Glomerular visceral epithelial cell (primary cell): ENCODE data around the gene DGKH.
A peak's percentile ranks its signal among the peaks of the same experiment; 100 is the strongest.

Experiments
- DNase-seq: peaks from one replicate; pipeline ENCODE4 v3.0.0-alpha.2; 2016; ENCODE audit errors: extremely low spot score

DGKH gene

DNA sequence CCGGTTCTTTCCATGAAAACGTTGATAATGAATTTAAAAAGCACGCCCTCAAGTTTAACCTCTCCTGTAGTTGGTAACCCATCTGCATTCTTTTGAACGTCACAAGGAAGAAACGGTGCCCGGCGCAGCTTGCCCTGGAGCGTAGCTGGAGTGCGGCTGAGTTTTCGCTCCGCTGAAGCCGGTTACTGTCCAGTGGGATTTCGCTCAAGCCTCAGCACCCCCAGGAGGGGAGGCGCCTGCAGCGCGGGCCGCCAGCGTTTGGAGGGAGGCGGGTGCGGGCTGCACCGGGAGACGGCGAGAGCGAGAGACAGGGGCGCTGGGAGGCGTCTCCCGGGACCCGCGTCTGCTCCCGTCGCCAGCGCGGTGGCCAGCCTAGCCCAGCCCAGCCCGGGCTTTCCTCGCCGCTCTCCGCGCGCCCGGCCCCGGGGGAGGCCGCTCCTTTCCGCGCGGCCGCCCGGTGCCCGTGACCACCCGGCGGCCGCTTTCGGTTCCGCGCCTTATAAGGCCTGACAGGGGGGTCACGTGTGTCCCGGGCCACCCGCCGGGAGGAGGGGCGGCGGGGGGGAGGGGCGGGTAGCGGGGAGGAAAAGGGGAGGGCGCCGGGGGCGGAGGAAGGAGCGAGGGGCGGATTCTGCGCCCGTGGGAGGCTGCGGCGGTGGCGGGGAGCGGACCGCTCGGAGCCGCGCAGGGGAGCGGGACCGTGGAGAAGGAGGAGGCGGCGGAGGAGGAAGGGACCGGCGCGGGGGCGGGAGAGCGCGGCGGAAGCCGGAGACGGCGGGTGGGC, 8.3 kb upstream of the DGKH start:
- DNase-seq: peak; percentile 96

DNA sequence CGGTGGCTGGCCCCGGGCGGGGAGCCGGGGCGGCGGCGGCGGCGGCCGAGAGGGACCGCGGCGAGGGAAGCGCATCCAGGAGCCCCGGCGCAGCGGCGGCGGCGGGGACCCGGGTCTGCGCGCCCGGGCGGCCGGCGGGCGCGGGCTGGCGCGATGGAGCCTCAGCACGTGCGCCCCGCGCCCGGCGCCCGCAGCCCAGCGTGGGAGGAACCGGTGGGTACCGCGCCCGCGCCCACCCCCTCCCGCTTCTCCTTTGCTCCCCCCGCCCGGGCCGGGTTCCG, 7.8 kb upstream of the DGKH start:
- DNase-seq: no peak

DNA sequence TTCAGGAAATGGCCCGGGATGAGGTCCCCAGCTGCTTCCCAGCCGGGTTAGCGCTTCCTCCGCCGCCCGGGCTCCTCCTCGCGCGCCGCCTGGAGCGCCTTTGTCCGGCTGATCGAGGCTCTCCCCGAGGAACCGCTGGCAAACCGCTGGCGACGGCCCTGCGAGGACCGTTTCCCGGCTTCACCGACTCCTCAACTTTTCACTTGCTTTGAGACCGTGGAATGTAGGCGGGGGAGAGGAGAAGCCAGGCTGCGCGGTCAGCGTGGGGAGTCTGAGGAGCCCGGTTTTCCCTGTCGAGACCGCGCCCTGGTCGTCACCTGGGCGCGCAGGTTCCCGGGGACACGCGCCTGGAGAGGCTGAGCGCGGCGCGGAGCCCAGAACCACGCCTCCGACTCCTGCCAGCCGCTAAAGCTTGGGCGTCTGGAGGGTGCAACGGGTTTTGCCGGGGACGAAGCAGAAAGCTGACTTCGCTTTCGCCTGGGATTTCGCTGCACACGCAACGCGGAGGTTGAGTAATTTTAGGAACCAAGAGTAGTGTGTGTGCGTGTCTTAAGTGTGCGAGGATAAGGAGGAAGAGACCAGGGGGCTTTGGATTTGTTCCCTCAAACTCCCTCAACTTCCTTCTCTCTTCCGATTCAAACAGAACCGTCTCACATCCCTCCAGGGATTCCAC, 7.3 kb upstream of the DGKH start:
- peak; percentile 64 for DNase-seq

DNA sequence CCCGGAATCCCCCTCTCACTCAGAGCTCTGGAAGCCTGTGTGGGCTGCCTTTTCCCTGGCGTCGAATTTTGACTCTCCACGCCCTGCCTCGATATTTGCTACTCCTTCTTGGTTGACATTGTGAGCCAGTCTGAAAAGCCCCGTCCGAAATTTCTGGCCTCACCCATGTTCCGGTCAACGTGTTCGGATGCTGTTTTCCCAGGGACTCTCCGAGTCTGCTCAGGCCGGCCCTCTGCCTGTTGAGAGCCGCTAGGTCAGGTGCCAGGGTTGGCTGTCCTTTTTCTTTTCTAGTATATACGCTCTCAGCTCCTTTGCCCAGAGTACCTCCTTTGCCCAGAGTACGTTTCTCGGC, 6.8 kb upstream of the DGKH start:
- DNase-seq: peak; percentile 61

DNA sequence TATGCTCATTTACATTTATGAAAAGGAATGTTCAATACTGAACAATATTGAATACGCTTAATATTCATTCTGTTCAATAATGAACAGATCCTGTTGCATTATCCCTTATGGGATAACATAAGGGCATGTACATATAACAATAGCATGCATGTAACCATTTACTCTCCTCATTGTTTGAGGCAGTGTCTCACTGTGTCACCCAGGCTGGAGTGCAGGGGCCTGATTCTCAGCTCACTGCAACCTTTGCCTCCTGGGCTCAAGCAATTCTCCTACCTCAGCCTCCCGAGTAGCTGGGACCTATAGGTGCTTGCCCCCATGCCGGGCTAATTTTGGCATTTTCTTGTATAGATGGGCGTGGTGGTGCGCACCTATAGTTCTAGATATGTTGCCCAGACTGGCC, 4.8 kb upstream of the DGKH start:
- DNase-seq: no peak

DNA sequence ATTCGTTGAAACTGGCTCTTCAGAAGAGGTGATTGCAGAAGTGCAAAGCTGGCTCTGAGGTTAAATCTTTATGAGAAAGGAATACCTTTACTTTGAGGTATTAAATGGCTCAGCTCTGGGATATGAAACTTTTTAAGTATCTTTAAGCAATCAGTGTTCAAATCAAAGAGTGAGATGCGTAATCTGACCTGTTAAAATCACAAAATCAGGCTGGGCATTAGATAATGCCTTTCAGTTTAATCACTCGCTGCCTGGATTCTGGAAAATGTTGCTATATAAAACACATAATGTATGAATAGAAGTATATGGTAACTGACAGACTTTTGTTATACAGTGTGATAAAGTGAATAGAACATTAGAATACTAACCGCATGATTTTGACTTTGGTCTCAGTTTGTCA, 2.0 kb upstream of the DGKH start:
- DNase-seq: no peak

DNA sequence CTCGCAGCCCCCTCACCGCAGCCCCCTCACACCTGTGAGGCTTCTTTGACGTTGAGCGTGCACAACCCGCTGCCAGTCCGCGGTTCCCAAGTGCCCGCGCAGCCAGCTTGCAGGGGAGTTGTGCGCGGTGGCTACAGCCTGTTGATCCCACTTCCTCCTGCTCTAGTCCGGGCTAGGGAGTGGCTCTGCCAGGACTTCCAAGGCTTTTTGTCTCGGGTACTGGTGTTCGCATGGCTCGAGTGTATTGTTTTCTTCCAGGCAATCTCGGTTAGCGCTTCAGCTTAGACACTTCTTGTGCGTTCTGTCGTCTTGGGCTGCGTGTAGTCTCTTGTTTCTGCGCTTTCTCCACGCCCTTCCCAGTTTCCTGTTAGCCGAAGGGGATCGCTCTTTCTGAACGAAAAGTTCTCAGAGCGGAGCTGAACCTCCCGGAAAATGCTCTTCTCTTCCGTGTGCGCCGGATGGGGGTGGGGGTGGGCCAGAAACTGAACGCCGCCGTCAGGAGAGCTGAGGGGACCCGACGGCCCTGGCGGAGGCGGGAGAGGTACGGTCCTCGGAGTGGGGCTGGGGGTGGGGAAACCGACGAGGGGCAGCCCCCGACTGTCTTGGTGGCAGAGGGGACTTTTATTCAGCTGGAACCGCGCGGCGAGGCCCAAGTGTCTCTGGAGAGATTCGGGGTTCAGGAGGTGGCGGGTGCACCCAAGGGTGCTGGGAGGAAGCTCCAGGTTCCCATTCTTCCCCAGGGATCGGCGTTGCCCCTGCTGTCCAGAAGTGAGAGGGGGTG, 697 bp upstream of the DGKH start:
- DNase-seq: peak; percentile 70

DNA sequence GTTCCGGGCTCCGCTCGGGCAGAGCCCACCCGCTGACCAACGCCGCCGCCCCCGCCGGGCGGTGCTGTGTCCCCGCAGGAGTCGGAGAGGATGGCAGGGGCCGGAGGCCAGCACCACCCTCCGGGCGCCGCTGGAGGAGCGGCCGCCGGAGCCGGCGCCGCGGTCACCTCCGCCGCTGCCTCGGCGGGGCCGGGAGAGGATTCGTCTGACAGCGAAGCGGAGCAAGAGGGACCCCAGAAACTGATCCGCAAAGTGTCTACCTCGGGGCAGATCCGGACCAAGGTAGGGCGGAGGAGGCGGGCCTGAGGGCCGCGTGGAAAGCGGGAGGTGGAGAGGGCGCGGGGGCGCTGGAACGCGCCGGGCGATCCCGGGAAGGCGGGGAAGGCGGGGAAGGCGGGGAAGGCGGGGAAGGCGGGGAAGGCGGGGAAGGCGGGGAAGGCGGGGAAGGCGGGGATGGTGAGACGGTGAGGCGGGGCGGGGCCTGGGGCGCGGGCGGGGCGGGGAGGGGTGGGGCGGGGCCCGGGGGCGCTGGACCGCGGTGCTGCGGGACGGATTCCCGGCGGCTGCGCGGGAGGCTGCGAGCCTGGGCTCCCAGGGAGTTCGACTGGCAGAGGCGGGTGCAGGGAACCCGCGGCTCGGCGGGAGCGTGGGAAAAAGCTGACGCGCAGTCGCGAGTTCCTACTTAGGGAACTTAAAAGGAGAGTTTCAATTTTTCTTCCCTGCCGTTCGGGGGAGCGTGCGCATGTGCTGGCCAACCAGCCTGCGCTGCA, 421 bp downstream of the DGKH start:
- peak; percentile 85 for DNase-seq

DNA sequence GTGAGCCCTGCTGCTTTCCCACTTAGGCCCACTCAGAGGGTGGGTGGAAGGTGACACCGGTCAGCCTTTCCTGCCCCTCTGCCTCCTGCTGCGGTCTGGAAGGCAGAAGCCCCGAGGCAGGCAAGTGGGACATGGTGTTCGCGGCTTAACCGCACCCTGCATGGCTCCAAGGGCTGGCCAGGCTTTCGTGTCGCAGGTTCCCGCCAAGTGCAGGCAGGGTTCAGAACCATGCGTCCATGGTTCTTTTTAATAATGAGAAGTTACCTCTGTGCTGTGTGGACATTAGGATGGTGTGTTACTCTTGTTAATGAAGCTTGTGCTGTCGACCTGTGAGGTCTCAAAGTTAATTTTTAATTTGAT, 986 bp downstream of the DGKH start:
- no peak for DNase-seq

DNA sequence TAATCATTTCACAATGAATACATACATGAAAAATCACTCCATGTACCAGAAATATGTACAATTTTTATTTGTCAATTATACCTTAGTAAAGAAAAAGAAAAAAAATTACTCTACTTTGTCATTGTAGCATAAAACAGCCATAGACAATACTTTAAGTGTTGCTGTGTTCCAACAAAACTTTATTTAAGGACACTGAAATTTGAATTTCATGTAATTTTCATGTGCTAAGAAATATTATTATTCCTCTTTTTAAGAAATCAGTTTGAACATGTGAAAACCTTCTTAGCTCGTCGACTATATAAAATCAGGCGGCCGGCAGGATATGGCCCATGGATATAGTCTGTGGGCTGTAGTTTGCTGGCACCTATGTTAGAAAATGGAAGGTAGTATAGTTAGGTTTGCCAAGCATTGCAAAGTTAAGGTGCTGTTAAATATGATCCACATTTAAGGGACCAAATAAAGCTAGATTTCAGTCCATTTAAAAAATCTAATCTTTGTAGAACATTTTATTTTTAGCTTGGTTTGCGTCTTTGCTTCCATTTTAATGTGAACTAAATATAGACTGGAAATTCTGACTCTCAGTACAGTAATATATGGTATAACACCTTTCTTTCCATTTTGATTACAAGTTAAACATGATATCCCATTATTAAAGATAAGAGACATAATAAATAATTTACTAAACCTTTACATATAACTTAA, 6.5 kb downstream of the DGKH start:
- DNase-seq: no peak

DNA sequence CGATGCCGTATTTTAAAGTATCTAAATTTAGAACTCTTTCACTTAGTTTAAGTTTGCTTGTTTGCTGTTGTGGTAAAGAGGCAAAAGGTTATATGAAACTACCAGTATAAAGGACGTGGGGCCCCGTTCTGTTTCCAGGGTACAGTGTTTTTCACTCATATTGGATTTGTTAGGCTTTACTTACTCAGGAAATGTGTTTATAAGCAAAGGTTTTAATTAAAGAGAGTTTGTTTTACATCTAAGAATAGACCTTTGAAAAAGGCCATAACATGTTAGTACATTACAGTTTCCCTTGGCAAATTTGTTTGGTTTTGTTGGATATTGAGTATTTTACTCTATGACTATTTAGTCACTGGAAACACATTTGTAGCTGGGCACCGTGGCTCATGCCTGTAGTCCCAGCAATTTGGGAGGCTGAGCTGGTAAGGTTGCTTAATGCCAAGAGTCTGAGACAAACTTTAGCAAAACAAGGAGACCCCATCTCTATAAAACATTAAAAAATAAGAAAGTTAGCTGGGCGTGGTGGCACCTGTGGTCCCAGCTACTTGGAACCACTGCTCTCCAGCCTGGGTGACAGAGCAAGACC, 7.1 kb downstream of the DGKH start:
- DNase-seq: no peak

DNA sequence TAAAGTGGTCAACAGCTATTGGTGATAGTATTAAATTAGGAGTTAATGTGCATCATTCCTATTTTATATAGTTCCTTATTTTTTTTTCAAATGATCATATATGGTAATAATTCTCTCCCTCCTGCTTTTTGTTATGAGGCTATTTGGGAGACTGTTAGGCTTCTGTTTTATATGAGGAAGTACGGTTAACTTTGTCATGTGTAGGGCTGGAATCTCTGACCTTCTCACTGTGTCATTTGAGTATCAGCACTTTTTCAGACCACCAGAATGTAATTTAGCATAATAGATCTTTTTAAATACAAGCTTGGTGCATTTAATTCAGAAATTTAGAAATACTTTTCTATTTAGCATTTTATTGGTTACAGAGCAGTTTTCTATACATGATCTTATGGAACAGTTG, 7.7 kb downstream of the DGKH start:
- no peak for DNase-seq

DNA sequence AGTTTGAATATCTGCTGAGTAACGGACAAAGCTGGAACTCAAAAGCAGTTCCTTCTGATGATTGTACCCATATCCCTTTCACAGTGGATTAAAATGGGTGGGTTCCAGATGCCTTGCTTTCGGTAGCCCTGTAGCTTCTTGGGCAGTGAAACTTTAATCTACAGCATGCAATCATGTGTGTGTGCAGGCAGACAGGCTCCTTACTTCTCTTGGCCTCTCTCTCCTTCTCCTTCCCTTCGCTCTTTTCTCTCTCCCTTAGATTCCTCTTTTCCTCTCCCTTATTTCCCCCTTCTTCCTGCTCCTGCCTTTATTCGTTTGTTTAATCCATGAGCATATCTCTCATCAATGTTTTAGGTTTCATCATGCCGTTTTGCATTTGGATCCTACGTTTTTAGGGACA, 8.1 kb downstream of the DGKH start:
- DNase-seq: no peak

DNA sequence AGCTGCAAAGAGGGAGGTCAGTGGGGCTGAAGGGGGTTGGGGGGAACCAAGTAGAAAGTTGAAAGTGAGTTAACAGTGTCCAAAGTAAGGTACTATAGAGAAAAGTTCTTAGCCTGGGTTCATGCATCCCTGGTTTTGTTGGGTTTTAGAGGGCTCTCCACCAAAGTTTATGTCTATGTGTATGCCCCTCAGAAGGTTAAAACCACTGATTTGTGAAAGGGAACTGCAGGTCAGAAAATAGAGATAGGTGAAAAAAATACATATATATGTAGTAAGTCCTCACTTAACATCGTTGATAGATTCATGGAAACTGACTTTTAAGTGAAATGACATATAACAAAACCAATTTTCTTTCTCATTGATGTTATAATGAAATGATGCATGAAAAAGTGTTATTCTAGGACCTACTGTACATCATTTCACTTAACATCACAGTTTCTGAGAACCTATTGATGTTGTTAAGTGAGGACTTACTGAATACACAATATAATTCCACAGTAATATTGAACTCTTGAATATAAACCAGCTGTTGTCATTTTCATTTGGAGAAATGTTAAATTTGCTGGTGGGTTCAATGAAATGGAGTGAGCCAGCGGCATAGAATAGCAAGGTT, 9.6 kb downstream of the DGKH start:
- DNase-seq: no peak

DNA sequence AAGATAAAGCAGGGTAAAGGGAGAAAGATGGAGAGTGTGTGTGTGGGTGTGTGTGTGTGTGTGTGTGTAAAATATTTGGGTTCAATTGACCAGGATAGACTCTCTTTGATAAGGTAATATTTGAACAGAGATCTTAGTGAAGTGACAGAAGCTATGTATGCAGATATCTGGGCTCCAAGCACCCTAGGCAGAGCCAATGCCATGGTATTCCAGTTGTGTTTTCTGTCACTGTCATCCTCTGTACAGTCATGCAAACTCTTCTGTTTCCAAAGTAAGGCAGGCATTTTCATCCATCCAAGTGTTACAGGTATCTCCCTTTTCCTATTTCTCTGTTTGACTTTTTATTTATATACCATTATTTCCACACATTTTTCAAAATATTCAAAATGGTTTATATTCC, 13.5 kb downstream of the DGKH start:
- DNase-seq: no peak

DNA sequence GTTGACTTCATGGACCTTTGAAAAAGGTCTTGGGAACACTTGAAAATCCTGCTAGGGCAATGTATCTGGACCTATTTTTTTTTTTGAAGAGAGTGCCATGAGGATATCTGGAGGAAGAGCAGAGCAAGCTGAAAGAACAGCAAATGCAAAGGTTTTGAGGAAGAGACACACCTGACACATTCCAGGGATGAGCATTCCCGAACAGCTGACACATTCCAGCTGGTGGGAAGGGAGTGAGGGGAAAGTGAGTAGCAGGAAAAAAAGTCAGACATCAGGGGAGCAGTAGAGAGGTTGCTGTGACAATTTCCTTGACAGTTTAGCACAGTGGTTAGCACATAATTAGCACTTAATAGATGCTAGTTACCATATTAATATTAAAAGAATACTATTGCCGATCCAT, 14.7 kb downstream of the DGKH start:
- no peak for DNase-seq

DNA sequence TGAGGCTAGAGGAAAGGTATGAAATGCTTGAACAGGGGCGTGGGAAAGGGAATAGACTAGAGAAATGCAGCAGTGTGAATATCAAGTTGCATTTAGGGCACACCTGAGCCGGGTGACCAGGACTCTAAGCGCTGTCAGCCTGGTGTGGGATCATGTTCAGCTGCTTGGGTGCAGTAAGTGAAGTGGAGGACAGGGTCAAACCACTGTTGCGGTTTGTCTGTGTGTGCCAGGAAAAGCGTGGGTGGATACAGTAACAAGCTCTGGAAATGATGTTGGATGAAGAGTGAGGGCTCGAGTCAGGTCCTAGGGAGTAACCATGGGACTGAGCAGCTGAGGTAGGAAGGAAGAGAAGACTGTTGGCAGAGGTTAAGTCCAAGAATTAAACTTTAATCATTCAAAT, 15.8 kb downstream of the DGKH start:
- peak; percentile 62 for DNase-seq

DNA sequence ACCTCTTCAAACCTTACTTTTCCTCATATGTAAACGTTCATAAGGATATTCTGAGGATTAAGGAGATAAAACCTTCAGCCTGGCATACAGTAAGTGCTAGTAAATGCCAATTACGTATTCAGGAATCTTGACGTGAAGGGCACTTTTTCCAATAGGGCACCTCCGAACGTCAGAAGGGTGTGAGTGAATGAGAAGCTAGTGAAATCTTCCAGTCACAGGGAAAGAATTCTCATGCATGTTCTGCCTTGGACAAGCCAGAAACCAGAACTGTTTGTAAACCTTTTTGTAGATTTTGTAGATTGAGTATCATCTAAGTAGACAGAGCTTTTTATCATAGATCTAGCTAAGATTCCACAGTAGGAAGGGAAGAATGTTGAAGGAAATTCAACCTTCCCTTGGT, 16.5 kb downstream of the DGKH start:
- no peak for DNase-seq

DNA sequence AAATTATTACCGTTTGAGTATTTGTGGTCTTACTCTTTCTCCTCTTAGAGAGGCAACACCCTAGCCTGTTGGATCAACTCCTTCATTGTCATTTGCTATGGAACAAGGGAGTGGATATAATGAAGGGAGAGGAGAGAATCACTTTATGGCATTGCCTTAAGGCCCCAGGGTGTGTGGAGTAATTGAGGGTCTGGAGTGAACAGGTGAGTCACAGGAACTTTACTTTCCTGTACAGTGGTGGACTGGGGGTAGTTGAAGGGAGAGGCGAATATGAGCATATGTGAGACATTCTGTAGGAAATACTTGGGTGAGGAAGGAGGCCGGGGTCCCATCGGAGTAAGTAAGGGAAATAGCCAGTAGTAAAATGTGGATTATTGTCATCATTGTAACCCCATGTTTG, 17.0 kb downstream of the DGKH start:
- DNase-seq: no peak

DNA sequence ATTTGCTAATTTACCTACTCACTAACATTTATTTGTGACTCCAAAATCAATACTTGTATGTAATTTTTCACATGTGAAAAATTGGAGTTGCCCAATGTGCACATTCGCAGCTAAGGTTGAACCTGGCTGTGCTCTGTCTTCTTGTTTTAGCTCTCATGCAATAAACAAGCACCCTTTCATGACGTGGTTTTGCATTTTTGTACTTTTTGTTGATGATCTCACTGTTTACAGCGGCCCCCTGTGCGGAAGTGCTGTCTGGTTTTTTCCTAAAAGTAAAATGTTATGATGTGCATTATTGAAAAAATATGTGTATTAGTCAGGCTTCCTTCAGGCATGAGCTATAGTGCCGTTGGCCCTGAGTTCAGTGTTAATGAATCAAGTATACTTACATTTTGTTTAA, 18.1 kb downstream of the DGKH start:
- DNase-seq: no peak

DNA sequence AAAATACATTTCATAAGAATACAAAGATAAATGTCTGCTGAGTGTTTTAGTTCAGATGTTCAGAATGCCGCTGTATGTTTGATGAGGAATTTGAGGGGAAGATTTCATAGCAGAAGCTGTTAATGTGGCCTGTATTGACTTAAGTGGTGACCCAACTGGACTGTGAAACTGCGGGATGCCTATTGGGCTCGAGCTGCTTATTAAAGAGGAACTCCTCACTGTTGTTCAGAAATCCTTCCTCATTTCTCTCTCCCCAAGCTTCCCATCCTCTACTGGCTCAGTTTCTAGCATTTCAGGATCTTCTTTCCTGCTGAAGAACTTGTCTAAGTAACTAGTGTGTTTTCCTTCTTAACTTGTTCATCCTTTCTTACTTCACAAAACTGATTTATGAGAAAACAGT, 20.4 kb downstream of the DGKH start:
- no peak for DNase-seq
